ENCODE data around the gene KLF3. TPM values are rescaled to one million over a fixed set of nuclear protein-coding genes. Genes with fewer than 3 reads are reported as not detected.

KLF3 gene
- total and polyA plus RNA-seq, 9 of the 15 experiments (the other 6 are each of a cell fraction or from before 2014, with no cell fraction given) = 9.9 to 47.2 (median 18.1) TPM

GRCh38 chr4:38672074-38672396 lies 8.0 kb downstream of the KLF3 start:
- DNase-seq (ENCODE audit: extremely low read depth in 1 of 4, low spot score in 3 of 4) (no peak), FAIRE-seq (no peak), ATAC-seq (no peak)
- CTCF ChIA-PET (ENCODE audit: low intra/inter-chr PET ratio) = no interaction called here
- Histone ChIP-seq H3K4me1 (replicated peaks in 1 of 2; ENCODE audit: control insufficient read depth in 2 of 2, insufficient read depth in 2 of 2, low read length in 2 of 2) (peaks cover 41 to 71% of the 10 kb centered on the region in 2 experiments), H3K4me2 (ENCODE audit: insufficient read depth, low read length) (peak overlapping the region; percentile 79), H3K79me2 (ENCODE audit: control insufficient read depth, insufficient read depth, low read length) (peaks cover 99% of the 10 kb centered on the region), H4K20me1 (replicated peaks; ENCODE audit: control insufficient read depth, insufficient read depth, low read length) (peaks cover 12% of the 10 kb centered on the region; the same call in 1 of the 2 replicates), H2AFZ (ENCODE audit: low read depth, low read length) (no peak overlapping the region), H3K27me3 (ENCODE audit: control insufficient read depth in 2 of 2, insufficient read depth in 2 of 2, low read length in 2 of 2) (no peaks in the 10 kb centered on the region), H3K27ac (ENCODE audit: extremely low read depth, low read depth, low read length) (peak overlapping the region; percentile 80), H3K9ac (ENCODE audit: insufficient read depth in 1 of 2, low read depth in 2 of 2, low read length in 2 of 2) (peak overlapping the region; percentile 56 to 65), H3K4me3 (peak overlapping the region; percentile 12; the same call in 1 of the 2 replicates), H3K36me3 (ENCODE audit: control insufficient read depth, insufficient read depth, low read length) (peaks cover 32% of the 10 kb centered on the region), H3K9me3 (replicated peaks; ENCODE audit: control insufficient read depth, insufficient read depth, low read depth, low read length) (no peaks in the 10 kb centered on the region), H3K9me1 (ENCODE audit: control insufficient read depth, insufficient read depth, low read length) (no peaks in the 10 kb centered on the region)
- POLR2A ChIA-PET = interaction anchor here (0.6 to 1.3 kb wide), 6 partner anchors 9 to 307 kb away, joined by 3 to 5 read pairs (median 4); no protein-coding TSS in a partner anchor
- TF ChIP-seq ARNT (IDR thresholded peaks at IDR 0.05) (no peak), ZZZ3 (IDR thresholded peaks at IDR 0.05) (no peak)
- intact Hi-C loops (cut with micrococcal nuclease) (no loop called here), in situ Hi-C loops (cut with MboI) (loop anchor here (5.0 kb wide), 3 partner anchors 135 to 495 kb away; no protein-coding TSS in a partner anchor)
- no TSS peak for BruUV-seq (replicated peaks)
- 7% methylated on average over 3 of the region's 3 CpGs for WGBS (ENCODE audit: insufficient coverage, low coverage, missing lambda C conversion rate)

GRCh38 chr4:38672397-38673129 lies 8.6 kb downstream of the KLF3 start:
- Histone ChIP-seq H3K36me3 (ENCODE audit: control insufficient read depth, insufficient read depth, low read length) (peaks cover 38% of the 10 kb centered on the region), H3K27ac (ENCODE audit: extremely low read depth, low read depth, low read length) (peak overlapping the region; percentile 80), H3K4me1 (replicated peaks in 1 of 2; ENCODE audit: control insufficient read depth in 2 of 2, insufficient read depth in 2 of 2, low read length in 2 of 2) (peaks cover 41 to 71% of the 10 kb centered on the region in 2 experiments), H3K9ac (ENCODE audit: insufficient read depth in 1 of 2, low read depth in 2 of 2, low read length in 2 of 2) (peak overlapping the region; percentile 56 to 65), H2AFZ (ENCODE audit: low read depth, low read length) (no peak overlapping the region), H3K9me3 (replicated peaks; ENCODE audit: control insufficient read depth, insufficient read depth, low read depth, low read length) (no peaks in the 10 kb centered on the region), H3K9me1 (ENCODE audit: control insufficient read depth, insufficient read depth, low read length) (no peaks in the 10 kb centered on the region), H3K27me3 (ENCODE audit: control insufficient read depth in 2 of 2, insufficient read depth in 2 of 2, low read length in 2 of 2) (no peaks in the 10 kb centered on the region), H3K4me3 (peak overlapping the region; percentile 12; the same call in 1 of the 2 replicates), H3K79me2 (ENCODE audit: control insufficient read depth, insufficient read depth, low read length) (peaks cover 99% of the 10 kb centered on the region), H4K20me1 (replicated peaks; ENCODE audit: control insufficient read depth, insufficient read depth, low read length) (peaks cover 12% of the 10 kb centered on the region; the same call in 1 of the 2 replicates), H3K4me2 (ENCODE audit: insufficient read depth, low read length) (peak overlapping the region; percentile 79)
- intact Hi-C loops (cut with micrococcal nuclease) (no loop called here), in situ Hi-C loops (cut with MboI) (loop anchor here (5.0 kb wide), 3 partner anchors 135 to 495 kb away; no protein-coding TSS in a partner anchor)
- WGBS (ENCODE audit: insufficient coverage, low coverage, missing lambda C conversion rate) = 6% methylated on average over 12 of the region's 13 CpGs
- no TSS peak for BruUV-seq (replicated peaks)
- FAIRE-seq = peak; percentile 52
- ChIA-PET CTCF (ENCODE audit: low intra/inter-chr PET ratio) (interaction anchor here (0.6 to 0.7 kb wide), 2 partner anchors 493 to 770 kb away, joined by 3 read pairs; no protein-coding TSS in a partner anchor), POLR2A (interaction anchor here (0.6 to 1.3 kb wide), 6 partner anchors 10 to 512 kb away, joined by 3 to 5 read pairs (median 4); no protein-coding TSS in a partner anchor)
- peak; percentile 51 to 73 (median 66) for DNase-seq (ENCODE audit: extremely low read depth in 1 of 4, low spot score in 3 of 4)
- ATAC-seq = peak; percentile 63
- TF ChIP-seq ZNF830 (CRISPR knock-in tag; IDR thresholded peaks at IDR 0.05) = no peak
- TF ChIP-seq CC2D1A (IDR thresholded peaks at IDR 0.05) = no peak
- TF ChIP-seq SPI1 (IDR thresholded peaks at IDR 0.05; ENCODE audit: borderline replicate concordance, low read depth, low read length) = no peak
- TF ChIP-seq THAP12 (CRISPR knock-in tag; IDR thresholded peaks at IDR 0.05) = no peak
- no peak for TF ChIP-seq CBFA2T2 (conservative IDR thresholded peaks at IDR 0.05)
- TF ChIP-seq POLR2AphosphoS2 (IDR thresholded peaks at IDR 0.05; ENCODE audit: low read length) = no peak
- no peak for TF ChIP-seq HEY1 (CRISPR knock-in tag; IDR thresholded peaks at IDR 0.05; ENCODE audit: borderline replicate concordance)
- 0 out of 2 replicates have a peak, but pooled peaks have one; percentile 65 for TF ChIP-seq HDGF (IDR thresholded peaks at IDR 0.05)
- no peak for TF ChIP-seq HNRNPL (IDR thresholded peaks at IDR 0.05; ENCODE audit: low read depth, low read length)
- no peak for TF ChIP-seq MEF2D (tag; conservative IDR thresholded peaks at IDR 0.05; ENCODE audit: low read depth)
- TF ChIP-seq ZNF354B (CRISPR knock-in tag; IDR thresholded peaks at IDR 0.05) = no peak

All from K562 (cell line).